NCI-H2029 (cell line): ENCODE results near the gene C5orf47.
A peak's percentile ranks its signal among the peaks of the same experiment; 100 is the strongest.

ENCODE experiments used
- DNase-seq: peaks from one replicate; lab custom pipeline; 2025; lab: John Stamatoyannopoulos, UW

The C5orf47 gene

GRCh38 chr5:173970878-173971650 lies 17.9 kb upstream of the C5orf47 start:
- no peak for DNase-seq

- DNase-seq: no peak
These were observed 17.2 kb upstream of the C5orf47 start for GRCh38 chr5:173971681-173972345.

GRCh38 chr5:173972607-173972924 lies 16.4 kb upstream of the C5orf47 start:
- DNase-seq: no peak

- peak; percentile 69 for DNase-seq
These were observed 15.9 kb upstream of the C5orf47 start for GRCh38 chr5:173972925-173973615.

GRCh38 chr5:173973616-173973969 lies 15.4 kb upstream of the C5orf47 start:
- peak; percentile 6 for DNase-seq

- no peak for DNase-seq
These were observed 14.2 kb upstream of the C5orf47 start for GRCh38 chr5:173974688-173975239.

- DNase-seq: no peak
These were observed 7.7 kb upstream of the C5orf47 start for GRCh38 chr5:173981185-173981761.

GRCh38 chr5:173984218-173984617 lies 4.8 kb upstream of the C5orf47 start:
- DNase-seq: no peak

GRCh38 chr5:173989432-173990082 lies 587 bp downstream of the C5orf47 start:
- DNase-seq: no peak

- no peak for DNase-seq
These were observed 8.4 kb downstream of the C5orf47 start for GRCh38 chr5:173997331-173997730.

GRCh38 chr5:173998531-173998930 lies 9.6 kb downstream of the C5orf47 start:
- DNase-seq: no peak

GRCh38 chr5:174000076-174000475 lies 11.1 kb downstream of the C5orf47 start:
- DNase-seq: no peak

- no peak for DNase-seq
These were observed 14.8 kb downstream of the C5orf47 start for GRCh38 chr5:174003795-174004194.

- DNase-seq: no peak
These were observed 20.0 kb downstream of the C5orf47 start for GRCh38 chr5:174008922-174009321.

GRCh38 chr5:174010365-174010764 lies 21.4 kb downstream of the C5orf47 start:
- no peak for DNase-seq

- no peak for DNase-seq
These were observed 22.5 kb downstream of the C5orf47 start for GRCh38 chr5:174011441-174011840.

GRCh38 chr5:174020069-174020927 lies 31.3 kb downstream of the C5orf47 start:
- peak; percentile 67 for DNase-seq

- no peak for DNase-seq
These were observed 31.9 kb downstream of the C5orf47 start for GRCh38 chr5:174020928-174021304.

- no peak for DNase-seq
These were observed 33.6 kb downstream of the C5orf47 start for GRCh38 chr5:174022384-174023095.

- DNase-seq: no peak
These were observed 41.3 kb downstream of the C5orf47 start for GRCh38 chr5:174030286-174030685.
